ENCODE measurements around the gene MAGEA3. TPM values are rescaled to one million over a fixed set of nuclear protein-coding genes. Genes with fewer than 3 reads are reported as not detected.

MAGEA3 gene
- total and polyA plus RNA-seq, 9 of the 15 experiments (the other 6 are each of a cell fraction or from before 2014, with no cell fraction given), result 8.1 to 197 (median 144) TPM

- no peak for TF ChIP-seq ATF4 (CRISPR knock-in tag; IDR thresholded peaks at IDR 0.05)
- no peak for TF ChIP-seq ZNF57 (CRISPR knock-in tag; IDR thresholded peaks at IDR 0.05)
- no peak for TF ChIP-seq BRF1 (IDR thresholded peaks at IDR 0.05; ENCODE audit: borderline replicate concordance, extremely low read depth, insufficient read length)
- no peak for TF ChIP-seq THRA (IDR thresholded peaks at IDR 0.05)
- TF ChIP-seq ZNF696 (CRISPR knock-in tag; conservative IDR thresholded peaks at IDR 0.05), result no peak
- TF ChIP-seq MECOM (CRISPR knock-in tag; IDR thresholded peaks at IDR 0.05), result no peak
- TF ChIP-seq VEZF1 (CRISPR knock-in tag; IDR thresholded peaks at IDR 0.05), result peak; percentile 34; the same call in 1 of the 2 replicates
- peak; percentile 38 for TF ChIP-seq KDM5B (IDR thresholded peaks at IDR 0.05; ENCODE audit: insufficient replicate concordance, low read depth, low read length)
- TF ChIP-seq CREBBP (IDR thresholded peaks at IDR 0.05; ENCODE audit: low read depth, low read length), result no peak
- no peak for TF ChIP-seq IFI16 (CRISPR knock-in tag; IDR thresholded peaks at IDR 0.05)
- TF ChIP-seq GABPB1 (CRISPR knock-in tag; IDR thresholded peaks at IDR 0.05), result peak; percentile 89
- TF ChIP-seq ZBTB8A (IDR thresholded peaks at IDR 0.05; ENCODE audit: partially characterized antibody), result no peak
- no peak for TF ChIP-seq UBTF (IDR thresholded peaks at IDR 0.05; ENCODE audit: borderline replicate concordance in 1 of 2, low read depth in 2 of 2, low read length in 2 of 2)
- TF ChIP-seq NUFIP1 (IDR thresholded peaks at IDR 0.05; ENCODE audit: partially characterized antibody), result no peak
- TF ChIP-seq NR2C2 (CRISPR knock-in tag; IDR thresholded peaks at IDR 0.05), result peak; percentile 87
- peak; percentile 95 for TF ChIP-seq NR2C2 (tag; IDR thresholded peaks at IDR 0.05)
- TF ChIP-seq ZZZ3 (IDR thresholded peaks at IDR 0.05), result no peak
- TF ChIP-seq MLX (CRISPR knock-in tag; conservative IDR thresholded peaks at IDR 0.05), result no peak
- TF ChIP-seq E2F1 (CRISPR knock-in tag; IDR thresholded peaks at IDR 0.05), result no peak
These were observed 34.8 kb downstream of the MAGEA3 start, which contains the start of the genes CSAG1 and MAGEA12 (continued) for GRCh38 chrX:152733261-152733975.

Measured in K562 (cell line).